NCI-H446 (cell line): Measurements from ENCODE around the gene LKAAEAR1.

Source experiments
- DNase-seq, 2 experiments: peaks; one replicate each; lab custom pipeline; 2025; lab: John Stamatoyannopoulos, UW

Gene LKAAEAR1

GRCh38 chr20:64050261-64051032 lies 33.8 kb downstream of the LKAAEAR1 start:
- DNase-seq = no peak

- DNase-seq = no peak
These were observed 34.3 kb downstream of the LKAAEAR1 start for GRCh38 chr20:64049878-64050260.

- peak in 1 of 2 experiments; percentile 51 for DNase-seq
These were observed 34.9 kb downstream of the LKAAEAR1 start, which contains the start of gene SOX18 for GRCh38 chr20:64049060-64049877. SOX18 (minus strand) TSS chr20:64049639; CDS start chr20:64049516, 123 bp downstream.

GRCh38 chr20:64048402-64049044 lies 35.7 kb downstream of the LKAAEAR1 start:
- no peak for DNase-seq

GRCh38 chr20:64047968-64048401 lies 36.2 kb downstream of the LKAAEAR1 start:
- no peak for DNase-seq

- no peak for DNase-seq
These were observed 37.2 kb downstream of the LKAAEAR1 start for GRCh38 chr20:64047046-64047389.

GRCh38 chr20:64045346-64046011 lies 38.7 kb downstream of the LKAAEAR1 start:
- DNase-seq = no peak

- DNase-seq = peak; percentile 59 to 85
These were observed 39.5 kb downstream of the LKAAEAR1 start for GRCh38 chr20:64044484-64045247.

GRCh38 chr20:64043768-64044167 lies 40.4 kb downstream of the LKAAEAR1 start:
- DNase-seq = no peak

GRCh38 chr20:64042054-64042781 lies 42.0 kb downstream of the LKAAEAR1 start:
- DNase-seq = no peak

- no peak for DNase-seq
These were observed 42.5 kb downstream of the LKAAEAR1 start for GRCh38 chr20:64041781-64042053.

GRCh38 chr20:64041040-64041780 lies 43.0 kb downstream of the LKAAEAR1 start:
- peak; percentile 85 to 93 for DNase-seq

- DNase-seq = no peak
These were observed 43.8 kb downstream of the LKAAEAR1 start for GRCh38 chr20:64040231-64041039.

- DNase-seq = no peak
These were observed 44.7 kb downstream of the LKAAEAR1 start for GRCh38 chr20:64039293-64040160.

GRCh38 chr20:64038565-64039292 lies 45.5 kb downstream of the LKAAEAR1 start:
- peak; percentile 54 to 81 for DNase-seq

- DNase-seq = no peak
These were observed 46.0 kb downstream of the LKAAEAR1 start for GRCh38 chr20:64038224-64038564.

- DNase-seq = no peak
These were observed 46.5 kb downstream of the LKAAEAR1 start for GRCh38 chr20:64037498-64038213.
